Sigmoid colon (tissue), 4 donors: ENCODE results near the gene RASA1.

Experiments
- EP300 ChIP-seq, 4 donors: sonication (generic); formaldehyde crosslinking; IDR thresholded peaks; one replicate each; pipeline ENCODE4 v1.6.1; 2017; ENCODE audit warnings: antibody characterized with exemption in 4 of 4
- POLR2A ChIP-seq, 2 donors: fragments of 450-650 bp; IDR thresholded peaks; one replicate each; pipeline ENCODE4 v1.6.1; 2016; ENCODE audit warnings: antibody characterized with exemption in 2 of 2, mild to moderate bottlenecking in 2 of 2, moderate library complexity in 2 of 2
- POLR2AphosphoS5 ChIP-seq, 4 donors: sonication (generic); formaldehyde crosslinking; IDR thresholded peaks; one replicate each; pipeline ENCODE4 v1.6.1; 2017; ENCODE audit warnings: antibody characterized with exemption in 4 of 4
- TF ChIP-seq, protein P1 (sequence below), 4 experiments: fragments of 450-650 bp in 3 of 4; fragments of 200-600 bp in 1 of 4; IDR thresholded peaks; one replicate each; pipeline ENCODE4 v1.5.1; 2016 to 2019; ENCODE audit warnings: antibody characterized with exemption in 4 of 4, mild to moderate bottlenecking in 3 of 4, moderate library complexity in 2 of 4

DNA sequence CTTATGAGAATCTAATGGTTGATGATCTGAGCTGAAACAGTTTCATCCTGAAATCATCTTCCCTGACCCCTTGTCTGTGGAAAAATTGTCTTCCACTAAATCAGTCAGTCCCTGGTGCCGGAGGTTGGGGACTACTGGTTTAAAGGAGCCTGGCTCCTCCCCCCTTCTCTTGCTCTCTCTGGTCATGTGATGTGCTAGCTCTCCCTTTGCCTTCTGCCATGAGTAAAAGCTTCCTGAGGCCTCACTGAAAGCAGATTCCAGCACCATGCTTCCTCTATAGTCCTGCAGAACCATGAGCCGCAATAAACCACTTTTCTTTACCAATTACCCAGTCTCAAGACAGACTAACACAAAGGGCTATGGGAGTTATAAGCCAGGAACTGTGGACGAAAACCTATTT lies 54.7 kb downstream of the RASA1 start:
- TF ChIP-seq, protein P1, sequence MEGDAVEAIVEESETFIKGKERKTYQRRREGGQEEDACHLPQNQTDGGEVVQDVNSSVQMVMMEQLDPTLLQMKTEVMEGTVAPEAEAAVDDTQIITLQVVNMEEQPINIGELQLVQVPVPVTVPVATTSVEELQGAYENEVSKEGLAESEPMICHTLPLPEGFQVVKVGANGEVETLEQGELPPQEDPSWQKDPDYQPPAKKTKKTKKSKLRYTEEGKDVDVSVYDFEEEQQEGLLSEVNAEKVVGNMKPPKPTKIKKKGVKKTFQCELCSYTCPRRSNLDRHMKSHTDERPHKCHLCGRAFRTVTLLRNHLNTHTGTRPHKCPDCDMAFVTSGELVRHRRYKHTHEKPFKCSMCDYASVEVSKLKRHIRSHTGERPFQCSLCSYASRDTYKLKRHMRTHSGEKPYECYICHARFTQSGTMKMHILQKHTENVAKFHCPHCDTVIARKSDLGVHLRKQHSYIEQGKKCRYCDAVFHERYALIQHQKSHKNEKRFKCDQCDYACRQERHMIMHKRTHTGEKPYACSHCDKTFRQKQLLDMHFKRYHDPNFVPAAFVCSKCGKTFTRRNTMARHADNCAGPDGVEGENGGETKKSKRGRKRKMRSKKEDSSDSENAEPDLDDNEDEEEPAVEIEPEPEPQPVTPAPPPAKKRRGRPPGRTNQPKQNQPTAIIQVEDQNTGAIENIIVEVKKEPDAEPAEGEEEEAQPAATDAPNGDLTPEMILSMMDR (IDR thresholded peaks at IDR 0.05) = no peak
- TF ChIP-seq EP300 (IDR thresholded peaks at IDR 0.05) (no peak), POLR2A (IDR thresholded peaks at IDR 0.05) (no peak), POLR2AphosphoS5 (IDR thresholded peaks at IDR 0.05) (no peak)
